ENCODE results near the gene PIAS4. TPM values are rescaled to one million over a fixed set of nuclear protein-coding genes. Genes with fewer than 3 reads are reported as not detected.

PIAS4 gene
- total and polyA plus RNA-seq, 2 of the 13 experiments (the other 11 are each of a cell fraction or from before 2014, with no cell fraction given) = 9.0 to 20.1 TPM

DNA sequence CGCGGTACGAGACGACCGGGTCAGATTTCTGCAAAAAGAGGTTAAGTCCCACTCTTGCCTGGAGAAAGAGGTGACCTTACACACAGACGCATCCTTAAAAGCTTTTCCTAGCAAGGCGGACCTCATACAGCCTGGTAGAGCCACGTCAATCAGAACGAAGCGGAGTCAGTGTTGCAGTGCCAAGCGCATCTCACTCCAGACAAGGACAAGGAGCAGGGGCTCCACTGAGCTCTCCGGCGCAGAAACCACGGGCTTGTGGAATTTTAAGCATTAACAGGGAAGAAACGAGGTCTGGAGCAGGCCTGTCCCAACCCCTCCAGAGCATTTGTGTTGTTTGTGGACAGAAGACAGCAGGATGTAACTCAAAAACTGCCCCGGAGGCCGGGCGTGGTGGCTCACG, 29.4 kb upstream of the PIAS4 start:
- peaks cover 26% of the 10 kb centered on the region for H3K4me1 ChIP-seq (ENCODE audit: insufficient read depth, low read length)
- intact Hi-C loops (cut with micrococcal nuclease; ENCODE audit: unreplicated experiment) (no loop called here), in situ Hi-C loops (cut with HindIII; ENCODE audit: extremely low pct_ligation_motif_present, low pct_unique_long_range_greater_than_20kb) (no loop called here)
- no peak for ATAC-seq
- no peak overlapping the region for H3K4me2 ChIP-seq (ENCODE audit: low read depth, low read length)
- peaks cover 77% of the 10 kb centered on the region for H4K20me1 ChIP-seq (ENCODE audit: insufficient read depth, low read length)
- no peak overlapping the region for H3K9ac ChIP-seq (ENCODE audit: insufficient read depth, low read depth, low read length)
- DNase-seq (ENCODE audit: low spot score) = no peak
- ChIA-PET CTCF (ENCODE audit: low intra/inter-chr PET ratio, low total read pairs) (no interaction called here), POLR2A (interaction anchor here (2.0 kb wide), 1 partner anchor 9 kb away, joined by 12 read pairs; no protein-coding TSS in a partner anchor)
- peaks cover 64 to 73% of the 10 kb centered on the region in 2 experiments for H3K36me3 ChIP-seq (replicated peaks in 1 of 2; ENCODE audit: control insufficient read depth in 1 of 2, insufficient read depth in 2 of 2, low read length in 2 of 2)
- no peak overlapping the region for H2AFZ ChIP-seq (ENCODE audit: low read length)
- no peak overlapping the region for H3K27ac ChIP-seq (ENCODE audit: extremely low read length, insufficient read depth, low read length)
- peaks cover 29% of the 10 kb centered on the region for H3K79me2 ChIP-seq (ENCODE audit: insufficient read depth, low read length)
- no peaks in the 10 kb centered on the region for H3K9me3 ChIP-seq (ENCODE audit: low read length)
- no peak for FAIRE-seq
- no peak overlapping the region for H3K4me3 ChIP-seq (replicated peaks in 1 of 3; ENCODE audit: insufficient read depth in 1 of 3, low read depth in 2 of 3, low read length in 3 of 3)
- H3K27me3 ChIP-seq (ENCODE audit: control insufficient read depth in 1 of 2, insufficient read depth in 2 of 2, low read length in 2 of 2) = no peaks in the 10 kb centered on the region
- over 99% methylated on average over 15 of the region's 19 CpGs for WGBS (ENCODE audit: low lambda C conversion rate)
- no TSS peak for BruUV-seq (replicated peaks)
- TF ChIP-seq ZSCAN29 (CRISPR knock-in tag; conservative IDR thresholded peaks at IDR 0.05) (no peak), POLR2G (IDR thresholded peaks at IDR 0.05; ENCODE audit: low read depth, low read length) (0 out of 2 replicates have a peak, but pooled peaks have one; percentile 25)

DNA sequence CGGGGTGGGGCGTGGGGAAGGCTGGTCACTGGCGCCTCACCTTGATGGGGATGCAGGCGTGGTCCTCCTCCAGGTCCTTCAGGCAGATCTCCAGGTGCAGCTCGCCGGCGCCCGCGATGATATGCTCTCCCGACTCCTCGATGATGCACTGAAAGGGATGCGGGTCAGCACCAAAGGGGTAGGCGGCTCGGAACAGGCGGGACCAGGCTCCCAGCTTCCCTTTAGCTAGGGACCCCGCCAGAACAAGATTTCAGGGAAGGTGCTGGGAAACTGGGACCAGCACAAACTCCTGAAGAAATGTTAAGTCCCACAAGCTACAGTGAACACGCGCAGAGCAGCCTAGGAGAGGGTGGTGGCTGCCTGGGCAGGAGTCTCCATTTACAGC, 28.3 kb upstream of the PIAS4 start:
- DNase-seq (ENCODE audit: low spot score) (no peak), FAIRE-seq (no peak), ATAC-seq (no peak)
- no peaks in the 10 kb centered on the region for H3K9me3 ChIP-seq (ENCODE audit: low read length)
- in situ Hi-C loops (cut with HindIII; ENCODE audit: extremely low pct_ligation_motif_present, low pct_unique_long_range_greater_than_20kb) = no loop called here
- over 99% methylated on average over 11 of the region's 18 CpGs for WGBS (ENCODE audit: low lambda C conversion rate)
- peaks cover 88% of the 10 kb centered on the region for H4K20me1 ChIP-seq (ENCODE audit: insufficient read depth, low read length)
- no peaks in the 10 kb centered on the region for H3K27me3 ChIP-seq (ENCODE audit: control insufficient read depth in 1 of 2, insufficient read depth in 2 of 2, low read length in 2 of 2)
- peaks cover 40% of the 10 kb centered on the region for H3K79me2 ChIP-seq (ENCODE audit: insufficient read depth, low read length)
- intact Hi-C loops (cut with micrococcal nuclease; ENCODE audit: unreplicated experiment) = no loop called here
- TF ChIP-seq SMC3 (IDR thresholded peaks at IDR 0.05; ENCODE audit: low read length) (no peak), POLR2A (IDR thresholded peaks at IDR 0.05; ENCODE audit: insufficient read depth in 1 of 2, low read depth in 2 of 2, low read length in 2 of 2) (peak in 1 of 2 experiments; percentile 33; a peak in 1 of 4 replicates), ZC3H13 (CRISPR knock-in tag; IDR thresholded peaks at IDR 0.05) (peak; percentile 61), SSRP1 (CRISPR knock-in tag; IDR thresholded peaks at IDR 0.05) (peak; percentile 60; the same call in 1 of the 2 replicates)
- H3K27ac ChIP-seq (ENCODE audit: extremely low read length, insufficient read depth, low read length) = no peak overlapping the region
- peaks cover 37% of the 10 kb centered on the region for H3K4me1 ChIP-seq (ENCODE audit: insufficient read depth, low read length)
- ChIA-PET POLR2A (interaction anchor here (2.0 to 7.4 kb wide), 2 partner anchors 8 to 10 kb away, joined by 12 to 118 read pairs; partner anchors contain the start of gene DAPK3), CTCF (ENCODE audit: low intra/inter-chr PET ratio, low total read pairs) (no interaction called here)
- H3K4me3 ChIP-seq (replicated peaks in 1 of 3; ENCODE audit: insufficient read depth in 1 of 3, low read depth in 2 of 3, low read length in 3 of 3) = no peak overlapping the region
- BruUV-seq (replicated peaks) = no TSS peak
- H2AFZ ChIP-seq (ENCODE audit: low read length) = no peak overlapping the region
- H3K36me3 ChIP-seq (replicated peaks in 1 of 2; ENCODE audit: control insufficient read depth in 1 of 2, insufficient read depth in 2 of 2, low read length in 2 of 2) = peaks cover 75 to 84% of the 10 kb centered on the region in 2 experiments
- no peak overlapping the region for H3K9ac ChIP-seq (ENCODE audit: insufficient read depth, low read depth, low read length)
- H3K4me2 ChIP-seq (ENCODE audit: low read depth, low read length) = no peak overlapping the region

Data from HepG2 (cell line).